PC-3 (cell line): Measurements from ENCODE around the gene LAIR2.

ENCODE experiments used
- EZH2 ChIP-seq: fragments of 300-600 bp; sonication (generic); IDR thresholded peaks from one replicate; pipeline ENCODE4 v1.6.1; 2017; ENCODE audit warnings: antibody characterized with exemption, mild to moderate bottlenecking, low read length; ENCODE audit not compliant: unreplicated experiment
- EZH2phosphoT487 ChIP-seq: fragments of 300-600 bp; sonication (generic); IDR thresholded peaks from 2 replicates; pipeline ENCODE4 v1.6.1; 2018; ENCODE audit warnings: mild to moderate bottlenecking, antibody characterized with exemption, low read length, borderline replicate concordance
- TF ChIP-seq, protein P1 (sequence below): fragments of 300-600 bp; sonication (generic); conservative IDR thresholded peaks from 2 replicates; pipeline ENCODE4 v1.5.1; 2017; ENCODE audit warnings: antibody characterized with exemption, low read depth, mild to moderate bottlenecking, low read length

GRCh38 chr19:54473892-54474372 is 28.7 kb upstream of the LAIR2 start:
- TF ChIP-seq, protein P1, sequence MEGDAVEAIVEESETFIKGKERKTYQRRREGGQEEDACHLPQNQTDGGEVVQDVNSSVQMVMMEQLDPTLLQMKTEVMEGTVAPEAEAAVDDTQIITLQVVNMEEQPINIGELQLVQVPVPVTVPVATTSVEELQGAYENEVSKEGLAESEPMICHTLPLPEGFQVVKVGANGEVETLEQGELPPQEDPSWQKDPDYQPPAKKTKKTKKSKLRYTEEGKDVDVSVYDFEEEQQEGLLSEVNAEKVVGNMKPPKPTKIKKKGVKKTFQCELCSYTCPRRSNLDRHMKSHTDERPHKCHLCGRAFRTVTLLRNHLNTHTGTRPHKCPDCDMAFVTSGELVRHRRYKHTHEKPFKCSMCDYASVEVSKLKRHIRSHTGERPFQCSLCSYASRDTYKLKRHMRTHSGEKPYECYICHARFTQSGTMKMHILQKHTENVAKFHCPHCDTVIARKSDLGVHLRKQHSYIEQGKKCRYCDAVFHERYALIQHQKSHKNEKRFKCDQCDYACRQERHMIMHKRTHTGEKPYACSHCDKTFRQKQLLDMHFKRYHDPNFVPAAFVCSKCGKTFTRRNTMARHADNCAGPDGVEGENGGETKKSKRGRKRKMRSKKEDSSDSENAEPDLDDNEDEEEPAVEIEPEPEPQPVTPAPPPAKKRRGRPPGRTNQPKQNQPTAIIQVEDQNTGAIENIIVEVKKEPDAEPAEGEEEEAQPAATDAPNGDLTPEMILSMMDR, result no peak
- TF ChIP-seq EZH2 (no peak), EZH2phosphoT487 (no peak)
